Left cardiac atrium (tissue), 4 donors: Measurements from ENCODE around the gene TUBA4B. TPM values are rescaled to one million over a fixed set of nuclear protein-coding genes. Genes with fewer than 3 reads are reported as not detected.
A peak's percentile ranks its signal among the peaks of the same experiment; 100 is the strongest.

Experiments
- ATAC-seq, 2 donors: fragments of 200-7000 bp; cut with Tn5 transposase; one replicate each; pipeline ENCODE4 v1.9.1; 2020; ENCODE audit warnings: mild to moderate bottlenecking in 2 of 2, moderate library complexity in 2 of 2
- DNase-seq: peaks from one replicate; pipeline ENCODE4 v3.0.0-alpha.2; 2020
- intact Hi-C, 2 donors: fragments of 100-400 bp; cut with DNase I; formaldehyde crosslinking; loops; one replicate each; pipeline versions ENCODE4 v1.14.1 to v1.15.1; 2022 to 2023
- long read RNA-seq: library from polyadenylated mRNA; unstranded; transcript quantifications from one replicate; pipeline ENCODE4 v2.0.0, GENCODE V29; 2021
- total RNA-seq, 2 donors: library from RNA; stranded (reverse); fragmentation: NEBNext Ultra II Directional; extraction: Animal tissue kit (Norgen Biotek cat#: 25700); gene quantifications; one replicate each; pipeline ENCODE4 v1.2.1, GENCODE V29; 2021
- donor health status: DM: no; HTN: yes; CAD: no.
- donor health status: DM: no; HTN: yes; CAD: no; lungs with severe emphysema.
- donor health status: DM: yes; HTN: yes; CAD: no.
- donor health status: Dilated cardiomyopathy.

Gene TUBA4B
- total RNA-seq: not detected
- long read RNA-seq: 0 reads

DNA sequence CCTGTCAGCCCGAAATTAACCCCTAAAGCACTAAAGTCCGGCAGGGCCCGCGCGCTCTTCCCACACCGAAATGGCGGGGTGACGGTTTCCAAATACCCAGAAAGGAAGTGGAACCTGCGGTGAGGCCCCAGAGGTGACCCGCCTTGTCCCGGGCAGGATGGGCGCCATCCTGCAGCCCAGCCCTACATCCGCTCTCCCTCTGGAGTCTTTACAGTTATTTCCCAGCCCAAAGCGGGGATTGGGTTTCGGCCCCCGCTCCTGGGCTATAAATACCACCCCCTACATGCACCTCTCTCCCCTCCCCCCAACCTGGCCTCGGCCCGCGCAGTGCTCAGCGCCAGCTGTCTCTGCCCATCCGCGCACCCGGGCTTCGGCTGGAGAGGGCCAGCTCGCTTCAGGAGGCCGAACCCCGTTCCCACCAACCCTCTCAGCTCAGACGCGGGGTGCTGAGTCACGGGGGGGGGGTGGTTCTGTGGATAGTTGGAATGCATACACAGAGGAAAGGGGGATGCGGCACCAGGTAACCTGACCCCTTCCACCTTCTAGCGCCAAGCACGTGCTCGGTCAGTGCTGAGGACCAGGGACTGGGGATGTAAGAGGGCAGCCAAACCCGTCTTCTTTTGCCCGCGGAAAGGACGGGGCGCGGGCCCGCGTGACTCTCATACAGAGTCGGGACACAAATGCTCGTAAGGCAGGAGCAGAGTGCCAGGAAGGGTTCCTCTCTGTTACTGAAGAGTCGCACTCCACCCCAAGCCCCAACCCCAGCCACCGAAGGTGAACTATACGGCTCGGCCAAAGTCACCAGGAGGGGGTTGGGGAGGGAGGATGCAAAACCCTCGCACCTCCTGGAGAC is at the start of gene TUBA4B:
Gene TUBA4B (plus strand): TSS at position 344 of the 853 bp plus-strand sequence. CDS start 165 bp downstream, at position 509.
- intact Hi-C loops: no loop called here
- ATAC-seq: peak; percentile 26 to 35
- no peak for DNase-seq

DNA sequence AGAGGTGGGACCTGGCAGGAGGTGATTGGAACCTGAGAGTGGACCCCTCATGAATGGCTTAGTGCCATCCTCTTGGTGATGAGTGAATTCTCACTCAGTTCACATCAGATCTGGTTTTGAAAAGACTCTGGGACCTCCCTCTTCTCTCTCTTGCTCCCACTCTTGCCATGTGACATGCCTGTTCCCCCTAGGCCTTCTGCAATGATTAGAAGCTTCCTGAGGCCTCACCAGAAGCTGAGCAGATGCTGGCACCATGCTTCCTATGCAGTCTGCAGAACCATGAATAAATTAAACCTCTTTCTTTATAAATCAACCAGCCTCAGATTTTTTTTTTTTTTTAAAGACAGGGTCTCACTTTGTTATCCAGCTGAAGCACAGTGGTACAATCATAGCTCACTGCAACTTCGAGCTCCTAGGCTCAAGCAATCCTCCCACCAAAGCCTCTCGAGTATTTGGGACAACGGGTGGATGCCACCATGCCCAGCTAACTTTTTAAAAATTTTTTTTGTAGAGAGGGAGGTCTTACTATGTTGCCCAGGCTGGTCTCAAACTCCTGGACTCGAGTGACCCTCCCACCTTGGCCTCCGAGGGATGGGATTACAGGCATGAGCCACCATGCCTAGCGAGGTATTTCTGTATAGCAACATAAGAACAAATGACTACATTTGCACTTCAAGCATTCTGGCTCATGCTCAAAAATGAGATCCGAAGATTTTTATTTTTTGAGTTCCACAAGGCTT is 48.4 kb upstream of the TUBA4B start:
- intact Hi-C loops: no loop called here
- ATAC-seq (no peak), DNase-seq (no peak)

DNA sequence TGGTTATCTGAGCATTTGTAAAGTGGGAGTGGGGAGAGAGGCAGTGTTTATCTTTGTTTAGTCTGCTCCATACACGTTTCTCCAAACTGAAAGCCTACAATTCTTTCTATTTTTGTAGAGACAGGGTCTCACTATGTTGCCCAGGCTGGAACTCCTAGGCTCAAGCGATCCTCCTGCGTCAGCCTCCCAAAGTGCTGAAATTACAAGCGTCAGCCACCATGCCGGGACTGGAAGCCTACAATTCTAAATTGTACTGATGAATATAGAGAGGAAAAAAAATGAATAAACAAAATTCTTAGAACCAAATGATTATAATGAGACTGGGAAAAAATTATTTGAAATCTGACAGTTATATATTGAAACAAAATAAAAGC is 47.9 kb upstream of the TUBA4B start:
- DNase-seq (no peak), ATAC-seq (no peak)
- intact Hi-C loops: no loop called here

DNA sequence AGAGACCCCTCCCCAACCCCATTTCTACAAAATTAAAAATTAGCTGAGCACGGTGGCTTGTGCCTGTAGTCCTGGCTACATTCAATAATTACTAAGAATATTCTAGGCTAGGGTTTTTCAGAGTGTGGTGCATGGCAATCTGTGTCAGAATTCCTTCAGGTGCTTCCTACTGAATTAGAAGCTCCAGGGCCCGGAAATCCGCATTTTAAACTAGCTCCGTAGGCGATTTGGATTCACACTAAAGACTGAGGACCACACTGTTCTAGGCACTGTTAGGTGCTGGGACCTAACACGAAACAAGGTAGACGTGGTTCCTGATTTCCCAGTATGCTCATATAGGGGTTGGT is 47.1 kb upstream of the TUBA4B start:
- ATAC-seq (no peak), DNase-seq (no peak)
- intact Hi-C loops: no loop called here

DNA sequence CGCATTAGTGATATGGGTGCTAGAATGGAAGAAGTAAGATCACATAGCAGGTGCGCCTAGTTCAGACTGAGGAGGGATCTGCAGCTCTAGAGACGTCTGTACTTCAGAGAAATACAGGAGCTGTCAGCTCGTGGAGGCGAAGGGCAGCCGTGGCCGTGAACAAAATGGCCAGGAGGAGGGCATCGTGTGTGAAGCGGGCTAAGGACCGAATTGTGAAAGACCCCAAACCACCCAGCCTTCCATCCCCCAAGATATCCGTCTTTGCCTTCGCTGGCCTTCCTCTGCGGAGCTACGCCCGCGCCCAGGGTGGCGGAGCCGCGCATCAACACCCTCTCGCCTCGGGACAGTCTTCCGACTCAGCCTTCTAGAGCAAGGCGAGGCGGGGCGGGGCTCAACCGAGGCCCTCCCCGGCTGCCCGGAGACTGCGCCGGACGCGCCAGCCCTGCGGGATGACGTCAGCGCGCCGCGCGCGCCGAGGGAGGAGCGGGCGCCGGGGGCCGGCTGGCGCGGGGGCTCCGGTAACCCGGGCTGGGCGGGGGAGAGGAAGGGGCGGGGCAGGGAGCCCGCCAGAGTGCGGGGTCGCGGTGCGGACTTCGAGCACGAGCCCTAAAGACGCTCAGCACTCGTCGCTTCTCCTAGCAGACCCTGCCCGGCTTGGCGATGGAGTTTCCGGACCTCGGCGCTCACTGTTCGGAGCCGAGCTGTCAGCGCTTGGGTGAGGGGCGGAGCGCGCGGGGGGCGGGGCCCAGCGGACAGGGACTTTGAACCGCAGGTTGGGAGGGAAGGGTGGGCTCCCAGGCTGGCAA is 46.5 kb upstream of the TUBA4B start, which contains the start of gene ZFAND2B:
Gene ZFAND2B (plus strand): TSS at position 455 of the 806 bp plus-strand sequence. CDS start 206 bp downstream, at position 661.
- intact Hi-C loops: no loop called here
- ATAC-seq (peak; percentile 98), DNase-seq (peak; percentile 96)

DNA sequence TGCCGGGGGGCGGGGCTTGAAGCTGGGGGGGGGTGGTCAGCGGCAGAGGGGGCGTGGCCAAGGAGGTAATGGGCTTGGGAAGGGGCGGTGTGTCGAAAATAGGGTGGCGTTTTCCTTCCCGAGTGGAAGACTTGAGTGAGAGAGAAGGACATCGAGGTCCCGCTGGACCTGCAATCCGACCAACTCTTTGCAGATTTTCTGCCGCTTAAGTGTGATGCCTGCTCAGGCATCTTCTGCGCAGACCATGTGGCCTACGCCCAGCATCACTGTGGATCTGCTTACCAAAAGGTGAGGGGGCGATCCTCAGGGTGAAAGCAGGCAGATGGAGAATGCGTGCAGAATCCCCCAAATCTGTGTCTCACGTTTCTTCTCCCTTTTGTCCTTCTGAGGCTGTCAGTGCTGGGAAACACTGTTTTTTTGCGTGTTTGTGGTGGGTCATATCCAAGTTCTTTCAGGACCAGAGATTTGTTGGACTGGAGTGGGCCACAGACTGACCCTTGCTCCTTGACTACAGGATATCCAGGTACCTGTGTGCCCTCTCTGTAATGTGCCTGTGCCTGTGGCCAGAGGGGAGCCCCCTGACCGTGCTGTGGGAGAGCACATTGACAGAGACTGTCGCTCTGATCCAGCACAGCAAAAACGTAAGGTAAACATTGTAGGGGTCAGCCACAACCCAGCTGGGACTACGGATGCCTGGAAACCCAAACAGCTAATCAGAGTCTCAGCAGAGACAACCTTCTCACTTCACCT is 45.7 kb upstream of the TUBA4B start:
- intact Hi-C loops: no loop called here
- ATAC-seq: no peak
- no peak for DNase-seq

DNA sequence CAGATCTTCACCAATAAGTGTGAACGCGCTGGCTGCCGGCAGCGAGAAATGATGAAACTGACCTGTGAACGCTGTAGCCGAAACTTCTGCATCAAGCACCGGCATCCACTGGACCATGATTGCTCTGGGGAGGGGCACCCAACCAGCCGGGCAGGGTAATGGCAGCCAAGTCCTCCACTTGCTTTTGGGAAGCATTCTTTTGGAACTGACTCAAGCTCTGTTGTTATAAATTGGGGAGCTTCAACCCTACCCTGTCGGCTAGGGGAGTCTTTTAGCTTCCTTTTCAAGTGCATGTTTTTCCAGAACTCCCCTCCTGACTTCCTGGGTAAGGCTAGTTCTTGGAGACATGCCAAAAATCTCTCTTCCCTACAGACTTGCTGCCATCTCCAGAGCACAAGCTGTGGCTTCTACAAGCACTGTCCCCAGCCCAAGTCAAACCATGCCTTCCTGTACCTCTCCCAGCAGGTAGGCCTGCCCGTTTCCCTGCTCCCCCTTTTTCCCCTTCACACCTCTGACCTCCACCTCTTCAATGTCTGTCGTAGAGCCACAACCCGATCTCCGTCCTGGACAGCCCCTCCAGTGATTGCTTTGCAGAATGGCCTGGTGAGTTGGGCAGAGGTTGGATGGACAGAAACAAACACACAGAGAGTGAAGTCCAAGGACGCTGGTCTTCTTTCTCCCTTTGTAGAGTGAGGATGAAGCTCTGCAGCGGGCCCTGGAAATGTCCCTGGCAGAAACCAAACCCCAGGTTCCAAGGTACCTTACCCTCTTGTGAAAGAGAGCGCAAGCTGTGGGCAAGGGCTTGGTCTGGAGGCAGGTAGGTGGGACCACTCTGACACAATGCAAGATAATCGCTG is 44.9 kb upstream of the TUBA4B start:
- intact Hi-C loops: no loop called here
- ATAC-seq: no peak
- no peak for DNase-seq

DNA sequence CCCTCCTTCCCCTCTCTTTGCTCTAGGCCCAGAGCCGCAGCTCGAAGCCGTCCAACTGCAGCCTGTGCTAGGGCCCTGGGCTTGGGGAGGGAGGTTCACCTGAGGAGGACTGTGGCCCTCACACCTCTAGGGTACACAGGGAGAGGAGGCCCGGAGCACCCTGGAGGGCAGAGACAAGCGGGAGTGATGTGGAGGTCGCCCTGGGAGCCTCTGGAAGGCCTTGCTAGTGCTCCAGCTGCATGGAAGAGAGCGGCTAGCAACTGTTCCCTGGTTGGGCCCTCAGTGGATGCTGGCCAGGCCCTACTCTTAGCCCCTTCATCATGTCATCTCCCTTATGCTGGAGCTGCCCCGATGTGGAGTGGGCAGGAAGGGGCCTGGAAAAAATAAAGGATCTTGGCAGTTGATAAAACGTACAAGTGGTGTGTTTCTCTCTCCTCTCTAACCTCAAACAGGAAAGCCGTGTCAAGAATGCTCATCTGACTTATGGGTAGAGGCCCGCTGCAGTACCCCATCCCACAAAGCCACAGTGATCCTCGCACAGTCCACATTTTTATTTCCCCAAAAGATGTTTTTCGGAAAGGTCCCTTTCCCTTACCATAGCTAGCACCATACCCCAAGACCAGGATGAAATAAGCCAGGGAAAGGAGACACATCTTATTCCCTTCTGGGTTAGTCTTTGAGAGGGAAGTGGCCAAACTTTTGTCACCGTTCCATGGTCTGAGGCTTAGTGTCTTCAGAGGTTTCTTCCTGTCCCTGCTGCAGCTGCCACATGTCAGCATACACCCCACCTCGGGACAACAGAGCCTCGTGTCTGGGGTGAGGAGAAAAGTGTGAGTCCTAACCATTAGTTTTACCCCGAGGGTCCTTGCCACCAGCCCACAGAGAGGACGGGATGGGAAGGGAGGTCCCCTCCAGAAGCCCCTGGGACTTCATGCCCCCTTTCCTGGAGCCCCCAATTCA is 43.5 kb upstream of the TUBA4B start:
- DNase-seq: no peak
- no peak for ATAC-seq
- intact Hi-C loops: no loop called here

DNA sequence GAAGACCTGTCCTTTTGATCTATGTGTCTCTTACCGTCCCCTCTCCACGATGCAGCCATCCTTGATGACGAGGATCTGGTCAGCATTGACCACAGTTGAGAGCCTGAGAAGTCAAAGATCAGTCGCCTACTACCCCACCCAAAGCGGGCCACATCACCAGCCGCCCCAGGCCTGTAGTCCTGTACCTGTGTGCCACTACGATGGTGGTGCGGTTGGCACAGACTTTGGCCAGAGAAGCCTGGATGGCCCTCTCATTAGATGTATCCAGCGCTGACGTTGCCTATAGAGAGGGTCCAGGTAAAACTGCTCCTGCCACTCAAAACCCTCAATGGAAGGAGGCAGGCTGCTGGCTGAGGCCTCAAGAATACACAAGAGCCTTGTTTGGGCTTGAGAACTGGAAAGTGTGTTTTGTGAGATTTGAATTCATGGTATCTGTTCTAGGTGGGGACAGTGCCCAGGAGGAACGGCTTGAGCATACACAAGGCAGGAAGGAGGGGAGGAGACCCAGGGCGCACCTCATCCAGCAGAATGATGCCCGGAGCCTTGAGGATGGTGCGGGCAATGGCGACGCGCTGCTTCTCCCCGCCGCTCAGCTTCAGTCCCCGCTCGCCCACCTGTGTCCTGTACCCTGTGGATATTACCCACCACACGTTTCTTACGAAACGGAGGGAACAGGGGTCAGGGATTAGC is 42.7 kb upstream of the TUBA4B start:
- DNase-seq: no peak
- ATAC-seq: no peak
- intact Hi-C loops: no loop called here

DNA sequence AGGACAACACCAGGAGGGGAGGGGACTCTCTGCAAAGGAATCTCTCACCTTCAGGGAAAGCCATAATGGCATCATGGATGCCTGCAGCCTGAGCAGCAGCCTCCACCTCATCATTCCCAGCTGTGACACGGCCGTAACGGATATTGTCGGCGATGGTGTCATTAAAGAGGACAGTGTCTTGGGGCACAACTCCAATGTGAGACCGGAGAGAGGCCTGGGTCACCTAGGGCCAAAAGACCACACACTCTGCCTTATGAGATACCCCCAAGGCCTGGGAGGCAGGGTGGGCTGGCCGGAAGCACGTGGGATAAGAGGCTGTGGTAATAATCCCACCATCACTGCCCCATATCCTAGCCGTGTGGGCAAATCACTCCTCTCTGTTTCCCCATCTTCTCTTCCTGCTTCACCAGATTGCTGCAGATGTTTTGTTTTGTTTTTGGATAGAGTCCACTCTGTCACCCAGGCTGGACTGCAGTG is 42.1 kb upstream of the TUBA4B start:
- intact Hi-C loops: no loop called here
- ATAC-seq (no peak), DNase-seq (no peak)

DNA sequence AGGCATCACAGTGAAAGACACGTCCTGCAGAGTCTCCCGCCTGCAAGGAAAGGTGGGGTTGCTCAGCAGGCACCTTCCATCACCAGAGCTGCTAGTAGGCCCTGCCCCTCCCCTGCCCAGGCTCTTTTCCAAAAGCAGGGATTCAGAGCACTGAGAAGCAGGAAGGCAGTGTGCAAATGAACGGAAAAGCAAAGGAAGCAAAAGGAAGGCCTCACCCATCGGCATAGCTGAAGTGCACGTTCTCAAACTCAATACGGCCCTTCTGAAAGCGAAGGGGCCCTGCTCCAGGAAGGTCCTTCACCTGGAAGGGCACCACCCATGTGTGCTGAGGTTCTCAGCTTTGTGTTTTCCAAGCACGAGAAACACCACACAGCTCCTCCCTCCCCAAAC is 40.0 kb upstream of the TUBA4B start:
- no peak for DNase-seq
- intact Hi-C loops: no loop called here
- no peak for ATAC-seq

DNA sequence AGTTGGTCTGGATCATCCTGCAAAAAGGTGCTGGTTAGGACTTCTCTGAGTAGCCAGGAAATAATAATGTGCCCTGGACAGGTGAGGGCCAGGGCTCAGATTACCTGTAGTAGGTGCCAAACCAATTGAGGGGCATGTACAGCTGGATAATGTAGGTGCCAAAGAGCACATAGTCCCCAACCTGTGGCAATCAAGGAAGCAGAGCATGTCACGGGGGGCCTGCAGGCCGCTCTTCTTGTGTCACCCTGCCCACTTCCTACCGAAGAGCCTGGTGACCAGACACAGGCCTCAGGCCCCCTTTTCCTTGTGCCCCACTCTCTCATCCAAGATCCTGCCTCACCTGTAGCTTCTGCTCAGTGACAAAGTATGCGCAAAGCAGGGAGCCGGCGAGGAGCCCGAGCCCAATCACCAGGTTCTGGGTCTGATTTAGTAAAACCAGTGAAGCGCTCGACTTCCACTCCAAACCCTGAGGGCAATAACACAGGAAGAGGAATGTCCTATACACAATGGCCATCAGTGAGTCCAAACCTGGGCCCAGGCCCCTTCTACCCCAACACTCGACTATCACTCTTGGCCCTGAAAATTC is 39.5 kb upstream of the TUBA4B start:
- ATAC-seq (no peak), DNase-seq (no peak)
- intact Hi-C loops: no loop called here

DNA sequence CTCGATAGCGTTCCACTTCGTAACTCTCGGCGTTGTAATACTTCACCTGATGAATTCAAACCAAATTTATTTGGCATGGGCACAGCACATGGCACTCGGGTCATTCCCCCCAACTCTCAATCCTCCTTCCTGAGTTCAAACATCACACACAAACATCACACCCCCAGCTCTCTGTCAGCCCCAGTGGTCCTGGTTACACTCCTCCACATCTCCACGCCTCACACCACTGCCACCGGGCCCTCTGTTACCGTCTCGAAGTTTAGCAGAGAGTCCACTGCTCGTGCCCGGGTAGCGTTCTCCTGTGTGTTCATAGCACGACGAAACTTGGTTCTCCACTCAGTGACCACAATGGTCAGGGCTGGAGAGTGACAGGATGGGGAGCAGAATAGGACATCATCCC is 38.9 kb upstream of the TUBA4B start:
- ATAC-seq (no peak), DNase-seq (no peak)
- intact Hi-C loops: no loop called here

DNA sequence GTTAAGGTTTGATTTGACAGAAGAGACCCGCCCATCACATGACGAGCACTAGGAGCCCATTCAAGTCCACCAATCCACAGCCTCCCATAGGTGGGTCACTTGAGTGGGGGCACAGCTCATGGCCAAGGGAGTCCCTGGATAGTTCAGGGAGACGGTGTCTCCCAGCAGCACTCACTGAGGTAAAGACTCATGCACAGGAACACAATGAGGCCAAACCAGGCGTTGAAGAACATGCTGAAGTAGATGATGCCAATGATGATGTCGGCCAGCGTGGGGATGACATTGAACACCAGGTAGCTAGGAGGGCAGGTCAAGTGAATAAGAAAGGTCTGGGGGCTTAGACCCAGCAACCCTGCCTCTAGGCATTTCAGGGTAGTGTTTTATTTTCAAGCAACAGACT is 38.3 kb upstream of the TUBA4B start:
- intact Hi-C loops: loop anchor here (5.0 kb wide), 1 partner anchor 37 kb away; the partner anchor contains the start of genes CNPPD1 (in 2 of the 2) and RETREG2 (in 2 of the 2)
- DNase-seq: no peak
- ATAC-seq: no peak

DNA sequence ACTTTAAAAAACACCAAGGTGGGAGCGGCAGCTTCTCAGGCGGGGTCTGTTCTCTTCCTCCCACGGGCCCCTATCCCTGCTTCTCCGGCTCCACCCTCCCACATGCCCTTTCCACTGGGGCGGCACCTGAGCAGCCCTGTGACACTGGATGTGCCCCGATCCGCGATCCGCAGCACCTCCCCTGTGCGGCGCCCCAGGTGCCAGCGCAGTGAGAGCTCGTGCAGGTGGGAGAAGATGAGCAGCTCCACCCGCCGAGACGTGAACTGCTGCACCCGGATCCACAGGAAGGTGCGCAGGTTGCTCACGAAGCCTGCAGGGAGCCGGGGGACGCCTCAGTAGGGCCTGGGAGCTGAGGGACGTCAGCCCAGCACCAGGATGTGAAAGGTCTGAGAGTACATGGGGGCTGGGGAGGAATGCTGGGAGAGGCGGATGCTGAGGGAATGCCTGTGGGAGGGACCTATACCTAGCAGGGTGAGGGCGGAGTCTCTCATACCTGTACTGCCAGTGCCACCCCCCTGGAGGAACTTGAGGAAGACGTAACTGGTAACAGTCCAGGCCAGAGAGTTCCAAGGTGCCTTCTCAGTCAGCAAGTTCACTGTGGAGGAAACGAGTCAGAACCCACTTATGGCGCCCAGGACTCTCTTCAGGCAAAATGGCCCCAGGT is 37.0 kb upstream of the TUBA4B start:
- intact Hi-C loops: loop anchor here (5.0 kb wide), 1 partner anchor 39 kb away; the partner anchor contains the start of genes CNPPD1 (in 2 of the 2) and RETREG2 (in 2 of the 2)
- ATAC-seq (no peak), DNase-seq (no peak)
